RCC 7860 (cell line): ENCODE measurements around the gene LXN.
"Not testable (repeated sequence)": the region's sequence is repeated elsewhere in the genome, so short reads cannot be mapped to it uniquely, and the experiment has no call there.

Experiments
- DNase-seq: peaks from one replicate; pipeline ENCODE4 v3.0.0-alpha.2; 2015; ENCODE audit warnings: low spot score
- FAIRE-seq: peaks from 2 replicates; lab custom pipeline; 2012; peaks lifted over from hg19 to GRCh38; lab: Jason Lieb, UNC

The LXN gene, protein sequence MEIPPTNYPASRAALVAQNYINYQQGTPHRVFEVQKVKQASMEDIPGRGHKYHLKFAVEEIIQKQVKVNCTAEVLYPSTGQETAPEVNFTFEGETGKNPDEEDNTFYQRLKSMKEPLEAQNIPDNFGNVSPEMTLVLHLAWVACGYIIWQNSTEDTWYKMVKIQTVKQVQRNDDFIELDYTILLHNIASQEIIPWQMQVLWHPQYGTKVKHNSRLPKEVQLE

GRCh38 chr3:158672215-158673176, at the start of gene LXN:
LXN (minus strand) TSS chr3:158672648; CDS start chr3:158672478, 170 bp downstream.
- FAIRE-seq (peak; percentile 83), DNase-seq (peak; percentile 78)

- FAIRE-seq (no peak), DNase-seq (no peak)
Measured at GRCh38 chr3:158722108-158722507, 49.7 kb upstream of the LXN start.

DNA sequence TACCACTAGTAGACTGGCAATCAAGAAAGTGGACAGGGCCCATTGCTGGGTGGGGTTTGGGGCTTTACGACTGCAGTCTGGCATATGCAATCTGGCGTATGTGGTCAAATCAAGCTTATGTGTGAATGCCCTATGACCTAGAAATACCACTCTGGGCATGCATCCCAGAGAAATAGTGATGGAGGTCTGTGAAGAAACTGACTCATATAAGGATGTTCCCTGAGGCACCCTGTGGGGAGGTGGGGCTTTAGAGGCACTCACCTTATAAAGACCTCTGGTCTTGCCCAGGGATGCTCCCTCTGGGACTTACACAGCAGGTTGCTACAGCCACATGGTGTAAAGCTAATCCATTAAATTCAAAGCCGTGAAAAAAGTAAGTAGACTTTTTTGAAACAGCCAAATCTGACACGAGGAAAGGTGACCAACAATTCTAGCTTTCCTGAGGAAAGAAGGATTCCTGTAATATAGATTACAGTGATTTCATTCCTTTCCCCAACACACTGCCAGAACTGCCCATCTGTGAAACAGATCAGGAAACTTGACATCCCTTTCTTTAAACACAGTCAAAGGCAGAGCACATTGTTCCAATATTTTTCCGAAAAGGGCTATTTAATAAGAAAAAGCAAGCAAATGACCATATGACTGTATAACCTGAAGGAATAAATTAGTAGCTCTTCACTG, 46.2 kb upstream of the LXN start:
- FAIRE-seq (peak; percentile 96), DNase-seq (peak; percentile 95)

DNA sequence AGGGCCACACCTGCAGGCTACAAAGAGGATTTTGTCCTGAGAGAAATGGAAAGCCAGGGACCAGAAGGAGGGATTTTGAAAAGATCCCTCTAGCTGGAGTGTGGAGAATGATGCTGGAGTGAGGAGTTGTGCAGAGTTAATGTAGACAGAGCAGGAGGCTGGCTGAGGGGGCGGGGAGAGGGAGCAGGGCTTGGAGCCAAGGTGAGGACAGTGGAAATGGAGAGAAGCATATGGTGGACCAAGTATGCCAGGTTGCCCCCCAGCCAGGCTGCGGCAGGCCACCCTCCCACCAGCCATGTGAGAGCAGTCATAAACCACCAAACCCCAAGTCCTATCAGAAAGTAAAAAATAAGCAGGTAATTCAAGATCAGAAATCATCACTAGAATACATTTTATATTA, 45.1 kb upstream of the LXN start:
- FAIRE-seq (no peak), DNase-seq (no peak)

DNA sequence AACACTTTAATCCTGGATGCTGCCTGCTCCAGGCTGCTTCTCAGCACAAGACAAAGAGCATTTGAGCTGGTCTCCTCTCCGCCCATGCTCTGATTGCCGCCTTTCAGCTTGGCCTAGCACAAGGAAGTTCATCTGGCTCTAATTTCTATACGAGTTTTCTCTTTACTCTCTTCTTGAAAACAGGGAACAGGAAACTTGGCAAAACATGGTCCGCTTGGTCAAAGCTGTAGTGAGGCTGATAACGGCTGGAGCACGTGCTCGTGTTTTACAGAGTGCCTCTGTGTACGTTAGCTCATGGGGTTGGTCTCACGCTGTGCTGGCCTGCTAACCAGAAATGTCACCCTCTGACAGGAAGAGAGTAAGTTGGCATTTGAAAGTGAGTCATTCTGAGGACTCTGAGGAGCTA, 40.6 kb upstream of the LXN start:
- FAIRE-seq, result peak; percentile 72
- peak; percentile 84 for DNase-seq

- DNase-seq, result no peak
- FAIRE-seq, result no peak
Measured at GRCh38 chr3:158712443-158712842, 40.0 kb upstream of the LXN start.

DNA sequence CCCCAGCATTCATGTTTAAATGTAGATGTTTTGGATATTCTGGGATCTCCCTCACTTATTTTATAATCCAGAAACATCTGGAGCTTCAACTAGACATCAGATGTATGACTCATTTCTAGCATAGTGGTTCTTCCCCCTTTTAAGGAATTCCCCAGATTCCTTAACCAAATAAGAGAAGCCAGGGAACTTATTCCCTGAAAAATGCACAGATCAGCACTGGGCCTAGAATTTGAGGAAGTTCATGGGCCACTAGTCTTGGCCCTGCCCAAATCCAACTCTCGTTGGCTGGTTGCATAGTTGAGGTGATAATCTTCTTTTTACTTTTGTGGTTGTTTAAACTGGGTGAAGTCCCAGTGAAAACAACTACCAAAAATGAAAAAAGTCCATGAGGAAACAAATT, 39.4 kb upstream of the LXN start:
- FAIRE-seq, result peak; percentile 94
- DNase-seq, result peak; percentile 89

DNA sequence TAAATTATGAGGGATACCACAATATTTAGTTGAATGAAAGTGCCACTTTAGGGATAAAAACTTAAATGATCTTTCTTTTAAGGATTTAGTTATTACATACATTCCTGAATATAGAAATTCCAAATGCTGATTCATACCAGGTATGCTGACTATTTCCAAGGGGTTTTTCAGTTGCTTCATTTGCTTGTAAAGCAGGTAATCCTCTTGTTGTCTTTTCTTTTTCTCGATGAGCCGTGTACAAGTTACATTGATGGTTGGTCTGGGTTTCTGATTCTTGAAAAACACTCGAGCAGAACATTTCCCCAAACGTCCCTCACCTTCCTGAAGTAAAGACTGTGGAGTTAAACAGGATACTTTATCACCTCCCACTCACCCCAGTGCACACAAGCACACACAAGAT, 38.2 kb upstream of the LXN start:
- DNase-seq, result peak; percentile 21
- no peak for FAIRE-seq

DNA sequence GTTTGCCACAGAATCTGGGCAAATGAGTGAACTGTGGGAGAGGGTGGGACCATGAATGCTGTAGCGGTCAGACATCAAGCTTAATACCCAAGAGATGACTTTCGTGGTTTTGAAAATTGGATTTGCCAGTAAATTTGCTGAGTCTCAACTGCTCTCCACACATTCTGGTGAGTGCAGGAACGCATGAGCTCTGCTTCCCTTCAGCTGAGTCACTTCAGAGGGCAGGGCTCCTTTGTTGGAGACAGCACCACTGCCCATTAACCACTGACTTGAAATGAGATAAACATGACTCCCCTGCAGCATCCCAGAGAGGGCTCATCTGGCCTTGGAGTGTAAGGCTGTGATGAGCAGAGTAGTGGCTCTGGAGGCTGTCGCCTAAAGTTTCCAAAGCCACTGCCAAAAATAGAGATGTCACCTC, 37.2 kb upstream of the LXN start:
- DNase-seq (peak; percentile 99), FAIRE-seq (peak; percentile 98)

GRCh38 chr3:158703566-158703965, 31.1 kb upstream of the LXN start:
- DNase-seq (no peak), FAIRE-seq (no peak)

GRCh38 chr3:158702815-158703481, 30.5 kb upstream of the LXN start:
- FAIRE-seq (no peak), DNase-seq (peak; percentile 35)

DNA sequence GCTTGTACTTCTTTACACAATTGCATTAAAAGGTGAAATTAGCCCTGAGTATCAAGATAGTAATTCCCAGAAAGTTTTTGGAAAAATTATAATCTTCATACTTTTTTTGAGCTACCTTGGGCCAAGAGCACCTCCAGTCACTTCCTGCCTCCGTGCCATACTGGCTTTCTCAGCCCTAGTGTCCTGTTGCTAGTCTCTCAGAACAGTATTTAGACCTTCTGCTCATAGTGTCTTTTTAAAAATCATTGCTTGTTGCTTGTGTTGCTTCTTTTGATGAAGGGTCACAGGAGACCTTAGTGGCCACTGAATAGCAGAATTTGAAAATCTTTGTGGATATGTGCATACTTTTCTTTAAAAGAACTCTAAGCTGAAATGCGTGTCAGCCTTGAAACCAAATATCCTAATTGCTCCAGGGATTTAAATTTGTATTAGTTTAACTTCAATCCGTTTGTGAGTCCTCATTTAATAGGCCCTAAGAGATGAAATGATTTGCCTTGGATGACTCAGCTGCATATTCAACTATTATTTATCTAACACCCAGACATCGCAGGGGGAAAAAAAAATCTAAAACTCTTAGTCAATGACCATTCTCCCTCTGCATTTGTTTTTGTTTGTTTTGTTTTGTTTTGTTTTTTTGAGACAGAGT, 29.1 kb upstream of the LXN start:
- DNase-seq, result no peak
- no peak for FAIRE-seq

- FAIRE-seq (no peak), DNase-seq (no peak)
Measured at GRCh38 chr3:158700559-158700958, 28.1 kb upstream of the LXN start.

DNA sequence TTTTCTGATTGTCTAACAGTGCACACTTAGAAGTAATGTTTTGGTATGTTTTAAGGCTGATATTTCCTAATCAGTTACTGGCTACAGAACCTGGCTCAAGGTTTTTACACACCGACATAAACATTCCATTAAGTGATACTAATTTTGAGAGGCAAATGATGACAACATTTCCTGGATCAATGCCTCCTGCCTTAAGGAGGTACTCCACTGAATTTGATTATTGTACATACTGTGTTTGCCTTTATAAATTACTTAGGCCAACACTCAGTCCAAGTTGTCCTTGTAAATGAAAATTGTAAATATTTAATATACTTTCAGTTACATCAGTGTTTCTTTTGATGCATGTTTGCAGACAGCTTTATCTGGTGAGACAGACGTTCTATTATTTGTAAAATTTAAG, 24.2 kb upstream of the LXN start:
- no peak for DNase-seq
- no peak for FAIRE-seq

- FAIRE-seq, DNase-seq: not testable (repeated sequence)
Measured at GRCh38 chr3:158693866-158694456, 21.5 kb upstream of the LXN start.

GRCh38 chr3:158685159-158685558, 12.7 kb upstream of the LXN start:
- FAIRE-seq, result no peak

GRCh38 chr3:158683230-158683962, 10.9 kb upstream of the LXN start:
- FAIRE-seq (no peak), DNase-seq (no peak)

More at GRCh38 chr3:158685159-158685558, 12.7 kb upstream of the LXN start:
- no peak for DNase-seq

DNA sequence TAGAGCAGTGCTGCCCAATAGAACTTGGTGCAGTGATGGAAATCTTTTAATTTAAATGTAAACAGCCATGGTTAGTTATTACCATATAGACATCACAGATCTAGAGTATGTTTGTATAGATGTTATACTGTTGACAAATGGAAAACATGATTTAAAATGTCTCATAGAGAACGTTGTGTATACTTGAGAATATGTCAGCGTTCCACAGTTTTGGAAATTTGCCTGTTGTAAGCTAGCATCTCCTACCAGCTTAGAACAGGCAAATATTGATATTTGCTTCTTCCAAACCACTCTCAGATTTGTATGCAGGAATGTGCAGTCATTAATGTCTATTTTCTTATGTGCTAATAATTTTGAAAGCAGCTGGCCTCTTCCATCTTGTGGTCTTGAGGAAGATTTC, 8.4 kb upstream of the LXN start:
- no peak for FAIRE-seq
- no peak for DNase-seq

GRCh38 chr3:158679547-158680000, 7.1 kb upstream of the LXN start:
- DNase-seq, result peak; percentile 21
- peak; percentile 66 for FAIRE-seq
